Measurements from ENCODE around the gene KIFC3.

DNA sequence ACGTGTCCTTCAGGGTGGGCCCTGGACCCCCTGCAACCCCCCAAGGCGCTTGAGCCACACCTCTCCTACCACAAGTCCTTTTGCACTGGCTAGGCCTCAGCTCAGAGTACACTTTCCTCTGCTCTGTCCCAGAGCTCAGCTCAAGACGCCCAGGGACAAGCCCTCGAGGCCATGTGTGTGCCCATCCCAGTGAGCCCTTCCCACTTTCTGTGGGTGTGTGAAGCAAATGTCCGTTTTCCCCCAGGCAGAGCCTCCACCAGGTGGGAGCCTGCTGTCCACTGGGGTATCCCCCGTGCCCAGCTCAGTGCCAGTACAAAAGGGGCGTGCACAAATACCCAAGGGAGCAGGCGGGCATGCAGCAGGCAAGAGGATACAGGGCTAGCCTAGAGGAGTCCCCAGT, 18.4 kb downstream of the KIFC3 start:
- TF ChIP-seq, protein P1, sequence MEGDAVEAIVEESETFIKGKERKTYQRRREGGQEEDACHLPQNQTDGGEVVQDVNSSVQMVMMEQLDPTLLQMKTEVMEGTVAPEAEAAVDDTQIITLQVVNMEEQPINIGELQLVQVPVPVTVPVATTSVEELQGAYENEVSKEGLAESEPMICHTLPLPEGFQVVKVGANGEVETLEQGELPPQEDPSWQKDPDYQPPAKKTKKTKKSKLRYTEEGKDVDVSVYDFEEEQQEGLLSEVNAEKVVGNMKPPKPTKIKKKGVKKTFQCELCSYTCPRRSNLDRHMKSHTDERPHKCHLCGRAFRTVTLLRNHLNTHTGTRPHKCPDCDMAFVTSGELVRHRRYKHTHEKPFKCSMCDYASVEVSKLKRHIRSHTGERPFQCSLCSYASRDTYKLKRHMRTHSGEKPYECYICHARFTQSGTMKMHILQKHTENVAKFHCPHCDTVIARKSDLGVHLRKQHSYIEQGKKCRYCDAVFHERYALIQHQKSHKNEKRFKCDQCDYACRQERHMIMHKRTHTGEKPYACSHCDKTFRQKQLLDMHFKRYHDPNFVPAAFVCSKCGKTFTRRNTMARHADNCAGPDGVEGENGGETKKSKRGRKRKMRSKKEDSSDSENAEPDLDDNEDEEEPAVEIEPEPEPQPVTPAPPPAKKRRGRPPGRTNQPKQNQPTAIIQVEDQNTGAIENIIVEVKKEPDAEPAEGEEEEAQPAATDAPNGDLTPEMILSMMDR (IDR thresholded peaks at IDR 0.05; ENCODE audit: low read depth, low read length) = no peak
- no peak for TF ChIP-seq EZH2phosphoT487 (IDR thresholded peaks at IDR 0.05; ENCODE audit: low read depth)

Measured in OCI-LY3 (cell line).